BLaER1 (cell line): ENCODE data around the gene GCHFR.

Experiments used
- H3K27ac ChIP-seq: shearing (Covaris generic); formaldehyde crosslinking; 2 replicates; pipeline ENCODE4 v1.8.1; 2022
- H3K27me3 ChIP-seq: shearing (Covaris generic); formaldehyde crosslinking; 2 replicates; pipeline ENCODE4 v1.8.1; 2022
- H3K36me3 ChIP-seq: shearing (Covaris generic); formaldehyde crosslinking; 2 replicates; pipeline ENCODE4 v1.8.1; 2022
- H3K4me1 ChIP-seq: shearing (Covaris generic); formaldehyde crosslinking; 2 replicates; pipeline ENCODE4 v1.8.1; 2022
- H3K4me2 ChIP-seq: shearing (Covaris generic); formaldehyde crosslinking; 2 replicates; pipeline ENCODE4 v1.8.1; 2022
- H3K4me3 ChIP-seq: shearing (Covaris generic); formaldehyde crosslinking; 2 replicates; pipeline ENCODE4 v1.8.1; 2022
- H3K9ac ChIP-seq: shearing (Covaris generic); formaldehyde crosslinking; 2 replicates; pipeline ENCODE4 v1.8.1; 2022
- H3K9me3 ChIP-seq: shearing (Covaris generic); formaldehyde crosslinking; 2 replicates; pipeline ENCODE4 v1.8.1; 2022
- H4K20me1 ChIP-seq: shearing (Covaris generic); formaldehyde crosslinking; 2 replicates; pipeline ENCODE4 v1.8.1; 2022
- Cebpa-rat ChIP-seq: shearing (Covaris generic); IDR thresholded peaks from 2 replicates; pipeline ENCODE4 v1.8.1; 2022

The GCHFR gene

GRCh38 chr15:40803076-40803475 lies 39.2 kb downstream of the GCHFR start:
- Histone ChIP-seq H3K9ac (no peak overlapping the region), H3K9me3 (no peaks in the 10 kb centered on the region), H3K4me1 (peaks cover 20% of the 10 kb centered on the region), H3K27me3 (no peaks in the 10 kb centered on the region), H3K36me3 (peaks cover 21% of the 10 kb centered on the region; the same call in 1 of the 2 replicates), H3K27ac (no peak overlapping the region), H3K4me3 (no peak overlapping the region), H4K20me1 (no peaks in the 10 kb centered on the region), H3K4me2 (no peak overlapping the region)
- TF ChIP-seq Cebpa-rat: no peak

GRCh38 chr15:40803688-40804087 lies 39.8 kb downstream of the GCHFR start:
- no peaks in the 10 kb centered on the region for H3K27me3 ChIP-seq
- H3K4me2 ChIP-seq: no peak overlapping the region
- H3K27ac ChIP-seq: no peak overlapping the region
- peaks cover 17% of the 10 kb centered on the region; the same call in 1 of the 2 replicates for H3K36me3 ChIP-seq
- TF ChIP-seq Cebpa-rat: no peak
- H4K20me1 ChIP-seq: no peaks in the 10 kb centered on the region
- no peak overlapping the region for H3K4me3 ChIP-seq
- no peaks in the 10 kb centered on the region for H3K9me3 ChIP-seq
- no peak overlapping the region for H3K9ac ChIP-seq
- peaks cover 26% of the 10 kb centered on the region for H3K4me1 ChIP-seq

GRCh38 chr15:40806672-40807027 lies 42.8 kb downstream of the GCHFR start:
- Histone ChIP-seq H3K27ac (peak overlapping the region; percentile 92), H3K4me3 (peak overlapping the region; percentile 82), H3K4me1 (peaks cover 25% of the 10 kb centered on the region), H3K9me3 (no peaks in the 10 kb centered on the region), H3K36me3 (peaks cover 28% of the 10 kb centered on the region; the same call in 1 of the 2 replicates), H4K20me1 (no peaks in the 10 kb centered on the region), H3K9ac (peak overlapping the region; percentile 92), H3K4me2 (peak overlapping the region; percentile 89), H3K27me3 (no peaks in the 10 kb centered on the region)
- no peak for TF ChIP-seq Cebpa-rat

- H4K20me1 ChIP-seq: no peaks in the 10 kb centered on the region
- H3K4me1 ChIP-seq: peaks cover 25% of the 10 kb centered on the region
- no peaks in the 10 kb centered on the region for H3K9me3 ChIP-seq
- H3K9ac ChIP-seq: peak within 1 kb of the TSS; percentile 92
- no peak for TF ChIP-seq Cebpa-rat
- H3K4me2 ChIP-seq: peak within 1 kb of the TSS; percentile 89
- H3K4me3 ChIP-seq: peak within 1 kb of the TSS; percentile 82
- H3K27me3 ChIP-seq: no peaks in the 10 kb centered on the region
- H3K36me3 ChIP-seq: peaks cover 22% of the 10 kb centered on the region; the same call in 1 of the 2 replicates
- peak within 1 kb of the TSS; percentile 92 for H3K27ac ChIP-seq
Measured at GRCh38 chr15:40807028-40807887, 43.4 kb downstream of the GCHFR start, which contains the start of the genes DNAJC17 and ZFYVE19. DNAJC17 (minus strand) TSS chr15:40807473; CDS start chr15:40807446, 27 bp downstream. ZFYVE19 (plus strand) TSS chr15:40807089; CDS start chr15:40807590, 501 bp downstream.

- H3K4me2 ChIP-seq: peak overlapping the region; percentile 89
- peak overlapping the region; percentile 92 for H3K9ac ChIP-seq
- H3K9me3 ChIP-seq: no peaks in the 10 kb centered on the region
- no peaks in the 10 kb centered on the region for H3K27me3 ChIP-seq
- H3K4me1 ChIP-seq: peaks cover 25% of the 10 kb centered on the region
- H3K4me3 ChIP-seq: peak overlapping the region; percentile 82
- no peak for TF ChIP-seq Cebpa-rat
- H3K27ac ChIP-seq: no peak overlapping the region
- H4K20me1 ChIP-seq: no peaks in the 10 kb centered on the region
- H3K36me3 ChIP-seq: peaks cover 24% of the 10 kb centered on the region
Measured at GRCh38 chr15:40807888-40808461, 44.1 kb downstream of the GCHFR start.

- Histone ChIP-seq H3K27ac (no peak overlapping the region), H3K4me2 (no peak overlapping the region)
Measured at GRCh38 chr15:40808861-40809450, 45.1 kb downstream of the GCHFR start.

GRCh38 chr15:40812721-40813425 lies 49.0 kb downstream of the GCHFR start:
- Histone ChIP-seq H3K9ac (no peak overlapping the region), H3K4me3 (no peak overlapping the region), H3K4me1 (peaks cover 12% of the 10 kb centered on the region), H3K4me2 (no peak overlapping the region), H3K9me3 (no peaks in the 10 kb centered on the region), H4K20me1 (no peaks in the 10 kb centered on the region), H3K27me3 (no peaks in the 10 kb centered on the region), H3K36me3 (peaks cover 49% of the 10 kb centered on the region), H3K27ac (no peak overlapping the region)
- no peak for TF ChIP-seq Cebpa-rat

More at GRCh38 chr15:40808861-40809450, 45.1 kb downstream of the GCHFR start:
- peaks cover 34% of the 10 kb centered on the region for H3K36me3 ChIP-seq
- no peaks in the 10 kb centered on the region for H3K9me3 ChIP-seq
- no peaks in the 10 kb centered on the region for H4K20me1 ChIP-seq
- no peak overlapping the region for H3K9ac ChIP-seq
- peaks cover 25% of the 10 kb centered on the region for H3K4me1 ChIP-seq
- no peaks in the 10 kb centered on the region for H3K27me3 ChIP-seq
- H3K4me3 ChIP-seq: no peak overlapping the region
- TF ChIP-seq Cebpa-rat: no peak

- H3K4me1 ChIP-seq: no peaks in the 10 kb centered on the region
- H3K27me3 ChIP-seq: no peaks in the 10 kb centered on the region
- no peak overlapping the region for H3K4me2 ChIP-seq
- H3K4me3 ChIP-seq: no peak overlapping the region
- H3K36me3 ChIP-seq: peaks cover 41% of the 10 kb centered on the region
- H3K9ac ChIP-seq: no peak overlapping the region
- no peak overlapping the region for H3K27ac ChIP-seq
- TF ChIP-seq Cebpa-rat: no peak
- H3K9me3 ChIP-seq: no peaks in the 10 kb centered on the region
- H4K20me1 ChIP-seq: no peaks in the 10 kb centered on the region
Measured at GRCh38 chr15:40815042-40815698, 51.3 kb downstream of the GCHFR start.
